Chondrocyte (in vitro differentiated cells): ENCODE measurements around the gene RBM20. TPM values are rescaled to one million over a fixed set of nuclear protein-coding genes. Genes with fewer than 3 reads are reported as not detected.
"Not testable (repeated sequence)": the region's sequence is repeated elsewhere in the genome, so short reads cannot be mapped to it uniquely, and the experiment has no call there.

Experiments used
- DNase-seq: peaks from one replicate; pipeline ENCODE4 v3.0.0; 2021; ENCODE audit warnings: mixed read lengths, low spot score
- H3K27ac Mint-ChIP-seq: one replicate; pipeline ENCODE4 v1.8.0; 2021; ENCODE audit warnings: mild to moderate bottlenecking, moderate library complexity, mixed read lengths; ENCODE audit not compliant: unreplicated experiment
- H3K27me3 Mint-ChIP-seq: 2 replicates; pipeline ENCODE4 v1.8.0; 2021; ENCODE audit warnings: low read depth, mixed read lengths
- H3K36me3 Mint-ChIP-seq: 2 replicates; pipeline ENCODE4 v1.8.0; 2021; ENCODE audit warnings: low read depth, mixed read lengths
- H3K4me1 Mint-ChIP-seq: 2 replicates; pipeline ENCODE4 v1.8.0; 2021; ENCODE audit warnings: low read depth, mild to moderate bottlenecking, mixed read lengths
- H3K4me3 Mint-ChIP-seq: one replicate; pipeline ENCODE4 v1.8.0; 2021; ENCODE audit warnings: mild to moderate bottlenecking, moderate library complexity, mixed read lengths; ENCODE audit not compliant: unreplicated experiment
- H3K9me3 Mint-ChIP-seq: 2 replicates; pipeline ENCODE4 v1.8.0; 2021; ENCODE audit warnings: low read depth, mixed read lengths
- total RNA-seq: library from RNA; stranded (reverse); gene quantifications from 3 replicates; pipeline ENCODE4 v1.2.1, GENCODE V29; 2021
- TF ChIP-seq, protein P1 (sequence below): fragments of 200-600 bp; sonication (generic); IDR thresholded peaks from 2 replicates; pipeline ENCODE4 v1.5.0; 2021; ENCODE audit warnings: antibody characterized with exemption, mild to moderate bottlenecking, moderate library complexity

RBM20 gene
- total RNA-seq, 1 donor from 2014 or later, result 3.6 TPM

DNA sequence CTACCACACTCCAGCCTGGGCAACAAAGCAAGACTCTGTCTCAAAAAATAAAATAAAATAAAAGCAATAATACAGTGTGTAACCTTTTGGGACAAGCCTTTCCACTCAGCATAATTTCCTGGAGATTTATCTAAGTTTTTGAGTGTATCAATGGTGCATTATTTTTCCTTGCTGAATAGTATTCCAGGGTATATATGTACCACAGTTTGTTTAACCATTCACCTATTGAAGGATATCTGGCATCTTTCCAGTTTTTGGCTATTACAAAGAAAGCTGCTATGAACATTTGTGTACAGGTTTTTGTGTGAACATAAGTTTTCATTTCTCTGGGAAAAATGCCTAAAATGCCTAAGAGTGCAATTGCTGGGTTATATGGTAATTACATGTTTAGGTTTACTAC, 59.9 kb downstream of the RBM20 start:
- no peaks in the 10 kb centered on the region for H3K9me3 Mint-ChIP-seq
- TF ChIP-seq, protein P1, sequence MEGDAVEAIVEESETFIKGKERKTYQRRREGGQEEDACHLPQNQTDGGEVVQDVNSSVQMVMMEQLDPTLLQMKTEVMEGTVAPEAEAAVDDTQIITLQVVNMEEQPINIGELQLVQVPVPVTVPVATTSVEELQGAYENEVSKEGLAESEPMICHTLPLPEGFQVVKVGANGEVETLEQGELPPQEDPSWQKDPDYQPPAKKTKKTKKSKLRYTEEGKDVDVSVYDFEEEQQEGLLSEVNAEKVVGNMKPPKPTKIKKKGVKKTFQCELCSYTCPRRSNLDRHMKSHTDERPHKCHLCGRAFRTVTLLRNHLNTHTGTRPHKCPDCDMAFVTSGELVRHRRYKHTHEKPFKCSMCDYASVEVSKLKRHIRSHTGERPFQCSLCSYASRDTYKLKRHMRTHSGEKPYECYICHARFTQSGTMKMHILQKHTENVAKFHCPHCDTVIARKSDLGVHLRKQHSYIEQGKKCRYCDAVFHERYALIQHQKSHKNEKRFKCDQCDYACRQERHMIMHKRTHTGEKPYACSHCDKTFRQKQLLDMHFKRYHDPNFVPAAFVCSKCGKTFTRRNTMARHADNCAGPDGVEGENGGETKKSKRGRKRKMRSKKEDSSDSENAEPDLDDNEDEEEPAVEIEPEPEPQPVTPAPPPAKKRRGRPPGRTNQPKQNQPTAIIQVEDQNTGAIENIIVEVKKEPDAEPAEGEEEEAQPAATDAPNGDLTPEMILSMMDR, result no peak
- no peak overlapping the region for H3K4me3 Mint-ChIP-seq
- no peaks in the 10 kb centered on the region for H3K27me3 Mint-ChIP-seq
- H3K36me3 Mint-ChIP-seq, result no peaks in the 10 kb centered on the region
- H3K4me1 Mint-ChIP-seq, result peaks cover 36% of the 10 kb centered on the region
- H3K27ac Mint-ChIP-seq, result no peak overlapping the region
- no peak for DNase-seq

DNA sequence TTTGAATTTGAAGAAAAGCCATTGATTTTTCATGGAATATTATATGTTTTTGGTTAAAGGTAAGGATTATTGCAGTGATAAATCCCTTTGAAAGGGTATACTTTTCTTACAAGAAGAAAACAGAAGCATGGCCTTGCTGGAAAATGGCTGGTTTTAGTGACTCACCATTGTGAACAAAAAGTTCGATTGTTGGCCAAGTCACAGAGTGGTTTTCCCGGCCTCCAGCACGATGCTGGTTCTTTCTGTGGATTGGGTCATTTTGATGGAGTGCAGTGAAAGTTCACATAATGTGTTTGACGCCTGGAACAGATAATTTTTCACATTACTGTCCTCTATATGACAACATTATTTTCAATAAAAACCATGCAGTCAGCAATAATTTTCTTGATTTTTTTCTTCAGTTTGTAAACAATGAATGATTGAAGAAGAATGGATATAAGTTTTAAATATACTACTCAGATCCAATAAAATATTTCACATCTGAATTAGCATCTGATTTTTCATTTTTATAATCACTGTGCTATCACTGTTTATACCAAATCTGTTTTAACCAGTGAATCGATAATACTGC, 60.9 kb downstream of the RBM20 start:
- H3K27ac Mint-ChIP-seq, result no peak overlapping the region
- no peak for DNase-seq
- H3K27me3 Mint-ChIP-seq, result no peaks in the 10 kb centered on the region
- H3K36me3 Mint-ChIP-seq, result no peaks in the 10 kb centered on the region
- no peaks in the 10 kb centered on the region for H3K9me3 Mint-ChIP-seq
- no peak overlapping the region for H3K4me3 Mint-ChIP-seq
- TF ChIP-seq, protein P1, result no peak
- H3K4me1 Mint-ChIP-seq, result peaks cover 38% of the 10 kb centered on the region

DNA sequence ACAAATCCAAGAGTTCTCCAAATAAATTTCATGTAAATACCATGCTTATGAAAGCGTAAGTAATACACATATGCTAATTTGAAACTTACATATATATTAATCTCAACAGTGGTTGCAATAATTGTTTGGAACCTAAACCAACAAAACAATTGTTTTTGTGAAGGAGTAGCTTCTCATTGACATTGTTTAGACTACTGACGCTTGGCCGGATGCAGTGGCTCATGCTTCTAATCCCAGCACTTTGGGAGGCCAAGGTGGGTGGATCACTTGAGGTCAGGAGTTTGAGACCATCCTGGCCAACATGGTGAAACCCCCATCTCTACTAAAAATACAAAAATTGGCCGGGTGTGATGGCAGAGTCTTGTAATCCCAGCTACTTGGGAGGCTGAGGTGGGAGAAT, 61.5 kb downstream of the RBM20 start:
- not testable (repeated sequence) for H3K27me3 Mint-ChIP-seq, H3K4me3 Mint-ChIP-seq, H3K9me3 Mint-ChIP-seq, H3K27ac Mint-ChIP-seq, H3K36me3 Mint-ChIP-seq, DNase-seq
- H3K4me1 Mint-ChIP-seq, result peaks cover 38% of the 10 kb centered on the region

DNA sequence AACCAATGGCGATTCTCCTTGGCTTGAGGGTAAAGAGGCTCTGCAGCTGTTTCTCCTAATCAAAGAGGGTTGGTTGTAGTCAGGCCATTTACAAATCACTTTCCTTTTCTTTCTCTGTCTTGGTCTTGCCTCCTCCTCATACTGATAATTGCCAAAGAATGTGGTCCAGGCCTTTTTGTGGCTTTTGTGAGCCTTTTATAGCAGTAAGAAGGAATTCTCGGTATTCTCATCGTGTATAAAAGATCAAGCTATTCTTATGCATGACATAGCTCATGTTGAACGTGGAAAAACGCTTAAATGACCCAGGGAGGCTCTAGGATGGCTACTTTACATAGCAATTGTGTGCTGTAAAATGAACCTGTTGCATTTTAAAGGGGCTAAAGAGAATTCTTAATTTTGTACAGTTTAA, 62.6 kb downstream of the RBM20 start:
- DNase-seq, result no peak
- TF ChIP-seq, protein P1, result no peak
- Mint-ChIP-seq H3K27ac (peak overlapping the region; percentile 73), H3K36me3 (no peaks in the 10 kb centered on the region), H3K4me1 (peaks cover 29% of the 10 kb centered on the region), H3K4me3 (no peak overlapping the region), H3K27me3 (no peaks in the 10 kb centered on the region), H3K9me3 (no peaks in the 10 kb centered on the region)

DNA sequence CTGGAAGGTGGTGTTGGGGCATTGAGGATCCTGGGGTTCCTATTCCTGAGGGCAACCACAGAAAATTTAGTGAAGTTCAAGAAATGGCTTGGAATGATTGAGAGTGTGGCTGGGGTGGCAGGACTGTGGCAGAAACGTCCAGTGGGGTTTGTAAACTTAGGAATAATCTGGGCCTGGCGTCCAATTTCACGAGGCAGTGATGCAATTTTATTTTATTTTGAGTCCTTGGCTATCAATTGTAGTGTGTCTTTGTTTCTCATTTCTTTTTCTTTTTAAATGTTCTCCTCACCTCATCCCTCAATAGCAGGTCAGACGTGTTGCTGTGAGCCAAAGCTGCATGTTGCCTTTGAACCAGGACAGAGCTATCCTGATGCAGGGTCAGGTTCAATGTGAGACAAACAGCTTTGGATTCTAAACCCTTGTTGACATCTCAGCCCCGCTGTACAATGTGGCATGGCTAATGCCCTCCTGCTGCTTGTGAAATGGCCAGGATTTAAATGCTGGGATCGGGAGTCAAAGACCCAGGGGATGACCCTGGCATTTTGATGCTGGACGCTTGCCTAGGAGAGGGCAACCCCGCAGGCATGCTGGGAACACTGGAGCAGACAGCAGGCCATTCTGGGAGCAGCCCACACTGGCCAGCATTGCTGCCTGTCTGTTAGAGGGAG, 64.8 kb downstream of the RBM20 start:
- H3K4me3 Mint-ChIP-seq, result no peak overlapping the region
- no peak for DNase-seq
- no peaks in the 10 kb centered on the region for H3K27me3 Mint-ChIP-seq
- TF ChIP-seq, protein P1, result no peak
- no peaks in the 10 kb centered on the region for H3K9me3 Mint-ChIP-seq
- peaks cover 25% of the 10 kb centered on the region for H3K4me1 Mint-ChIP-seq
- H3K27ac Mint-ChIP-seq, result peak overlapping the region; percentile 33
- no peaks in the 10 kb centered on the region for H3K36me3 Mint-ChIP-seq

DNA sequence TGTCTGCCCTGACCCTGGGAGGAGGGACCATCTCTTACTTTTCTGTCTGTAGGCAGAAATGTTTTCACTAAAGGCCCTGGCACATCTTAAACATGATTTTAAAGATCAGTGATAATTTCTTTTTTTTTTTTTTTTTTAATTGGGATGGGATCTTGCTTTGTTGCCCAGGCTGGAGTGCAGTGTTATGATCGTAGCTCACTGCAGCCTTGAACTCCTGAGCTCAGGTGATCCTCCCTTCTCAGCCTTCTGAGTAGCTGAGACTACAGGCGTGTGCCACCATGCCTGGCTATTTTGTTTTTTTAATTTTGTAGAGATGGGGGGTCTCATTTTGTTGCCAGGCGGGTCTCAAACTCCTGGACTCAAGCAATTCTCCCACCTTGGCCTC, 65.3 kb downstream of the RBM20 start:
- no peak overlapping the region for H3K4me3 Mint-ChIP-seq
- H3K9me3 Mint-ChIP-seq, result no peaks in the 10 kb centered on the region
- H3K36me3 Mint-ChIP-seq, result no peaks in the 10 kb centered on the region
- DNase-seq, result no peak
- peaks cover 25% of the 10 kb centered on the region for H3K4me1 Mint-ChIP-seq
- TF ChIP-seq, protein P1, result no peak
- H3K27ac Mint-ChIP-seq, result peak overlapping the region; percentile 33
- no peaks in the 10 kb centered on the region for H3K27me3 Mint-ChIP-seq
